ENCODE results near the gene CD8B. TPM values are rescaled to one million over a fixed set of nuclear protein-coding genes. Genes with fewer than 3 reads are reported as not detected.

CD8B gene
- total RNA-seq, 1 experiment from 2014 or later = 0.47 TPM

- TF ChIP-seq ZNF274 (IDR thresholded peaks at IDR 0.05; ENCODE audit: low read depth, low read length) (no peak), JUND (IDR thresholded peaks at IDR 0.05) (no peak), CEBPB (IDR thresholded peaks at IDR 0.05; ENCODE audit: low read depth) (no peak), YY1 (IDR thresholded peaks at IDR 0.05; ENCODE audit: extremely low read depth, insufficient replicate concordance, low read depth, low read length) (no peak), FOSL1 (IDR thresholded peaks at IDR 0.05; ENCODE audit: low read depth) (no peak), EZH2phosphoT487 (IDR thresholded peaks at IDR 0.05; ENCODE audit: borderline replicate concordance) (no peak)
- TF ChIP-seq, protein P1, sequence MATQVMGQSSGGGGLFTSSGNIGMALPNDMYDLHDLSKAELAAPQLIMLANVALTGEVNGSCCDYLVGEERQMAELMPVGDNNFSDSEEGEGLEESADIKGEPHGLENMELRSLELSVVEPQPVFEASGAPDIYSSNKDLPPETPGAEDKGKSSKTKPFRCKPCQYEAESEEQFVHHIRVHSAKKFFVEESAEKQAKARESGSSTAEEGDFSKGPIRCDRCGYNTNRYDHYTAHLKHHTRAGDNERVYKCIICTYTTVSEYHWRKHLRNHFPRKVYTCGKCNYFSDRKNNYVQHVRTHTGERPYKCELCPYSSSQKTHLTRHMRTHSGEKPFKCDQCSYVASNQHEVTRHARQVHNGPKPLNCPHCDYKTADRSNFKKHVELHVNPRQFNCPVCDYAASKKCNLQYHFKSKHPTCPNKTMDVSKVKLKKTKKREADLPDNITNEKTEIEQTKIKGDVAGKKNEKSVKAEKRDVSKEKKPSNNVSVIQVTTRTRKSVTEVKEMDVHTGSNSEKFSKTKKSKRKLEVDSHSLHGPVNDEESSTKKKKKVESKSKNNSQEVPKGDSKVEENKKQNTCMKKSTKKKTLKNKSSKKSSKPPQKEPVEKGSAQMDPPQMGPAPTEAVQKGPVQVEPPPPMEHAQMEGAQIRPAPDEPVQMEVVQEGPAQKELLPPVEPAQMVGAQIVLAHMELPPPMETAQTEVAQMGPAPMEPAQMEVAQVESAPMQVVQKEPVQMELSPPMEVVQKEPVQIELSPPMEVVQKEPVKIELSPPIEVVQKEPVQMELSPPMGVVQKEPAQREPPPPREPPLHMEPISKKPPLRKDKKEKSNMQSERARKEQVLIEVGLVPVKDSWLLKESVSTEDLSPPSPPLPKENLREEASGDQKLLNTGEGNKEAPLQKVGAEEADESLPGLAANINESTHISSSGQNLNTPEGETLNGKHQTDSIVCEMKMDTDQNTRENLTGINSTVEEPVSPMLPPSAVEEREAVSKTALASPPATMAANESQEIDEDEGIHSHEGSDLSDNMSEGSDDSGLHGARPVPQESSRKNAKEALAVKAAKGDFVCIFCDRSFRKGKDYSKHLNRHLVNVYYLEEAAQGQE (IDR thresholded peaks at IDR 0.05; ENCODE audit: low read depth) = no peak
- H3K4me1 ChIP-seq (ENCODE audit: control insufficient read depth in 1 of 2, insufficient read depth in 2 of 2, low read length in 2 of 2) = no peaks in the 10 kb centered on the region
- ATAC-seq (no peak), DNase-seq (ENCODE audit: low read depth, low spot score) (no peak)
- POLR2A ChIA-PET = no interaction called here
- H3K79me2 ChIP-seq (ENCODE audit: insufficient read depth, low read length) = no peaks in the 10 kb centered on the region
- H3K9me3 ChIP-seq (ENCODE audit: control insufficient read depth in 1 of 2, insufficient read depth in 1 of 2, low read depth in 1 of 2, low read length in 2 of 2) = no peaks in the 10 kb centered on the region
- H3K9me2 ChIP-seq (ENCODE audit: insufficient read depth) = no peaks in the 10 kb centered on the region
- no TSS peak for BruUV-seq (replicated peaks)
- H3K27ac ChIP-seq (ENCODE audit: low read depth, low read length) = no peak overlapping the region
- intact Hi-C loops (cut with micrococcal nuclease) = no loop called here
- no peak overlapping the region for H2AFZ ChIP-seq (ENCODE audit: low read depth, low read length, poor library complexity, severe bottlenecking)
- RAD21 ChIA-PET (ENCODE audit: low non-redundant PET in 1 of 2, low total read pairs in 2 of 2, uncharacterized antibody in 2 of 2, unreplicated experiment in 2 of 2) = no interaction called here
- H3K36me3 ChIP-seq (ENCODE audit: control insufficient read depth in 1 of 2, insufficient read depth in 2 of 2, low read length in 2 of 2) = peaks cover 0 to 2% of the 10 kb centered on the region in 2 experiments; a peak in 1 of 4 replicates
- no peak overlapping the region for H3K4me3 ChIP-seq (replicated peaks in 1 of 2; ENCODE audit: low read depth in 1 of 2, low read length in 2 of 2)
- CTCF ChIA-PET = no interaction called here
- no peak overlapping the region for H3K9ac ChIP-seq (ENCODE audit: low read length)
- no peaks in the 10 kb centered on the region for H3K27me3 ChIP-seq (ENCODE audit: insufficient read depth, low read length)
- H3K4me2 ChIP-seq (ENCODE audit: low read length) = no peak overlapping the region
- H4K20me1 ChIP-seq (ENCODE audit: insufficient read depth) = no peaks in the 10 kb centered on the region
Measured at GRCh38 chr2:86779971-86780370, 81.7 kb downstream of the CD8B start.

- no peak overlapping the region for H3K4me3 ChIP-seq (replicated peaks in 1 of 2; ENCODE audit: low read depth in 1 of 2, low read length in 2 of 2)
- no peaks in the 10 kb centered on the region for H3K79me2 ChIP-seq (ENCODE audit: insufficient read depth, low read length)
- H3K27ac ChIP-seq (ENCODE audit: low read depth, low read length) = no peak overlapping the region
- no peaks in the 10 kb centered on the region for H3K27me3 ChIP-seq (ENCODE audit: insufficient read depth, low read length)
- TF ChIP-seq ELF1 (IDR thresholded peaks at IDR 0.05; ENCODE audit: borderline replicate concordance, low read depth) (no peak), EZH2 (IDR thresholded peaks at IDR 0.05) (no peak), RAD21 (IDR thresholded peaks at IDR 0.05; ENCODE audit: low read depth) (no peak), EZH2phosphoT487 (IDR thresholded peaks at IDR 0.05; ENCODE audit: borderline replicate concordance) (no peak), ATF3 (IDR thresholded peaks at IDR 0.05) (no peak), ZNF274 (IDR thresholded peaks at IDR 0.05; ENCODE audit: low read depth, low read length) (no peak), CEBPB (IDR thresholded peaks at IDR 0.05; ENCODE audit: low read depth) (no peak)
- TF ChIP-seq, protein P1 (IDR thresholded peaks at IDR 0.05; ENCODE audit: low read depth) = no peak
- ChIA-PET RAD21 (ENCODE audit: low non-redundant PET in 1 of 2, low total read pairs in 2 of 2, uncharacterized antibody in 2 of 2, unreplicated experiment in 2 of 2) (no interaction called here), CTCF (no interaction called here), POLR2A (no interaction called here)
- H3K4me2 ChIP-seq (ENCODE audit: low read length) = no peak overlapping the region
- H3K9me3 ChIP-seq (ENCODE audit: control insufficient read depth in 1 of 2, insufficient read depth in 1 of 2, low read depth in 1 of 2, low read length in 2 of 2) = no peaks in the 10 kb centered on the region
- BruUV-seq (replicated peaks) = no TSS peak
- ATAC-seq (no peak), DNase-seq (ENCODE audit: low read depth, low spot score) (no peak)
- H3K4me1 ChIP-seq (ENCODE audit: control insufficient read depth in 1 of 2, insufficient read depth in 2 of 2, low read length in 2 of 2) = no peaks in the 10 kb centered on the region
- H3K9ac ChIP-seq (ENCODE audit: low read length) = no peak overlapping the region
- intact Hi-C loops (cut with micrococcal nuclease) = no loop called here
- H2AFZ ChIP-seq (ENCODE audit: low read depth, low read length, poor library complexity, severe bottlenecking) = no peak overlapping the region
- peaks cover 2% of the 10 kb centered on the region in 2 experiments; a peak in 2 of 4 replicates for H3K36me3 ChIP-seq (ENCODE audit: control insufficient read depth in 1 of 2, insufficient read depth in 2 of 2, low read length in 2 of 2)
- no peaks in the 10 kb centered on the region for H3K9me2 ChIP-seq (ENCODE audit: insufficient read depth)
- H4K20me1 ChIP-seq (ENCODE audit: insufficient read depth) = no peaks in the 10 kb centered on the region
Measured at GRCh38 chr2:86778957-86779356, 82.7 kb downstream of the CD8B start.
